Activated CD4-positive, alpha-beta T cell treated with anti-CD3 and anti-CD28 coated beads, Interleukin-2, amount 10 ng/mL, durations not matched to agents 24 days and 14 days (primary cell): ENCODE measurements around the gene WRAP73. TPM values are rescaled to one million over a fixed set of nuclear protein-coding genes. Genes with fewer than 3 reads are reported as not detected.
"Not testable (repeated sequence)": the region's sequence is repeated elsewhere in the genome, so short reads cannot be mapped to it uniquely, and the experiment has no call there.

ENCODE experiments used
- DNase-seq: peaks from one replicate; pipeline ENCODE4 v3.0.0; 2022
- H3K27ac Mint-ChIP-seq: one replicate; pipeline ENCODE4 v1.8.0; 2022; ENCODE audit warnings: mild to moderate bottlenecking, mixed read lengths
- H3K27me3 Mint-ChIP-seq: one replicate; pipeline ENCODE4 v1.8.0; 2022; ENCODE audit warnings: mixed read lengths
- H3K36me3 Mint-ChIP-seq: one replicate; pipeline ENCODE4 v1.8.0; 2022; ENCODE audit warnings: low read depth, mild to moderate bottlenecking, mixed read lengths
- H3K4me1 Mint-ChIP-seq: one replicate; pipeline ENCODE4 v1.8.0; 2021; ENCODE audit warnings: mixed read lengths
- H3K4me3 Mint-ChIP-seq: one replicate; pipeline ENCODE4 v1.8.0; 2022; ENCODE audit warnings: mild to moderate bottlenecking, moderate library complexity, mixed read lengths
- H3K9me3 Mint-ChIP-seq: one replicate; pipeline ENCODE4 v1.8.0; 2021; ENCODE audit warnings: mixed read lengths
- intact Hi-C: fragments of 100-400 bp; cut with micrococcal nuclease; formaldehyde crosslinking; loops from one replicate; pipeline ENCODE4 v1.15.1; 2023
- total RNA-seq: library from RNA; stranded (reverse); gene quantifications from 2 replicates; pipeline ENCODE4 v1.2.3, GENCODE V29; 2022

The WRAP73 gene
- total RNA-seq, 1 donor from 2014 or later = 41.3 TPM

GRCh38 chr1:3584915-3585314 is 65.0 kb downstream of the WRAP73 start:
- Mint-ChIP-seq H3K27me3 (no peaks in the 10 kb centered on the region), H3K4me1 (no peaks in the 10 kb centered on the region), H3K36me3 (no peaks in the 10 kb centered on the region), H3K4me3 (no peak overlapping the region), H3K9me3 (no peaks in the 10 kb centered on the region), H3K27ac (no peak overlapping the region)
- no peak for DNase-seq
- intact Hi-C loops = no loop called here

GRCh38 chr1:3583751-3584150 is 66.2 kb downstream of the WRAP73 start:
- H3K36me3 Mint-ChIP-seq, H3K27me3 Mint-ChIP-seq: not testable (repeated sequence)

DNA sequence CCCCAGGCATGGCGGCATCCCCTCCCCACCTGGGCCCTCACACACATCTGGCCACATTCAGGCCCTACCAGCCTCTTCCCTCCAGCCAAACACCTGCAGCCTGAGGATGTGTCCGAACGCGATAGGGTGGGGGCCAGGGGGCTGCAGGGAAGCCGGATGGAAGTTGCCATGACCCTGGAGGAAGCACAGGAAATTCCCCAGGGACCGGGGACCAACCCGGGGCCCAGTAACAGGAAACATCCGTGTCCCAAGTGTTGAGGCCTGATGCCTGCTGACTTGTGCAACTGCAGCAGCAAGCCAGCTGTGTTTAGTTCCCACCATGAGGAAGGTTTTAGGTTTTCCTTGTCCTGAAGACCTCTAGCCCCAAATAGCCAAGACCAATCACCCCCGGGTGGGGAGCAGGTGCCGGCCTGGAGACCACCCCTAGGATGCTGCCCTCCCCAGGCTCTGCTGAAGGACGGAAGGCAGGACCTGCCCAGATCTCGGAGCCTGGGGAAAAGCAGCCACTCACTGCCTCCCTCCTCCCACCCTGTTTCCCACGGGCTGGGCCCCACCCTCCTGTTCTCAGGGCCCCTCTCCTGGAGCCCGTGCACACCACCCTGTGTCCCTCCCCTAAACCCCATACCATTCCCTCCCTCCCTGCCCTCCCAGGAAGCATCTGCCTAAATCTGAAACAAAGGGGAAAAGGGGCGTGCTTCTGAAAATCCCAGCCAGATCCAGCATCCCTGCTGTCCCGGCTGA is 68.4 kb downstream of the WRAP73 start:
- intact Hi-C loops = no loop called here
- no peaks in the 10 kb centered on the region for H3K36me3 Mint-ChIP-seq
- H3K9me3 Mint-ChIP-seq = no peaks in the 10 kb centered on the region
- H3K4me3 Mint-ChIP-seq = no peak overlapping the region
- no peaks in the 10 kb centered on the region for H3K4me1 Mint-ChIP-seq
- no peaks in the 10 kb centered on the region for H3K27me3 Mint-ChIP-seq
- no peak for DNase-seq
- H3K27ac Mint-ChIP-seq = no peak overlapping the region

More at GRCh38 chr1:3583751-3584150, 66.2 kb downstream of the WRAP73 start:
- H3K4me3 Mint-ChIP-seq, DNase-seq, H3K4me1 Mint-ChIP-seq, H3K27ac Mint-ChIP-seq, H3K9me3 Mint-ChIP-seq, intact Hi-C loops: not testable (repeated sequence)

Other genes starting within 250 kb of the WRAP73 start
- not detected in 2 replicates for gene ARHGEF16, start 195.4 kb downstream of the WRAP73 start, total RNA-seq
- gene MEGF6, start 38.6 kb downstream of the WRAP73 start, total RNA-seq = 1.7 and 2.1 TPM in 2 replicates
- 8.6 and 9.7 TPM in 2 replicates for gene TPRG1L, start 25.1 kb downstream of the WRAP73 start, total RNA-seq
- 1.3 and 1.4 TPM in 2 replicates for gene TP73, start 2.4 kb upstream of the WRAP73 start, total RNA-seq
- gene CCDC27, start 102.3 kb upstream of the WRAP73 start, total RNA-seq = not detected in 2 replicates
- gene SMIM1, start 122.6 kb upstream of the WRAP73 start, total RNA-seq = 0.66 and 1.4 TPM in 2 replicates
- gene LRRC47, start 146.4 kb upstream of the WRAP73 start, total RNA-seq = 40.8 and 46.0 TPM in 2 replicates
- 46.2 and 48.1 TPM in 2 replicates for gene CEP104, start 207.1 kb upstream of the WRAP73 start, total RNA-seq
- gene DFFB, start 207.4 kb upstream of the WRAP73 start, total RNA-seq = 15.0 and 15.9 TPM in 2 replicates